Stimulated activated CD4-positive, alpha-beta T cell treated with anti-CD3 and anti-CD28 coated beads, Interleukin-4, amount 100 ng/mL, for 1 hour (primary cell): ENCODE results near the gene INPP5D.

Source experiments
- DNase-seq: peaks from one replicate; pipeline ENCODE4 v3.0.0-alpha.2; 2020

The INPP5D gene

DNA sequence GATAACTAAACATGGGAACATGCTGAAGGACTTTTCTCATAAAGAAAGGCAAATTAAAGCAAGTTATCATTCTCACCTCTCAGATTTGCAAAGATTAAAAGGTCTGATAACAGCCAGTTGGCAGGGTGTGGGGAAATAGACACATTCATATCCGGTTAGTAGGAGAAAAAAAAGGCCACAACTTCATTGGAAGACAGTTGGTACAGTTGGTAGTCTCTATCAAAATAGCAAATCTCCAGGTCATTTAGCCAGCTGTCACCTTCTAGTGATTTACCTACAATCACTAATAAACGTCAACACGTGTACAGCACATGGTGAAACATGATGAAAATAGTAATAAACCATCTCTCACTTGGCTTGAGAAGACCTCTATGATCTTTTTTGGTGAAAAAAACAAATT lies 16.6 kb downstream of the INPP5D start:
- DNase-seq, result no peak

DNA sequence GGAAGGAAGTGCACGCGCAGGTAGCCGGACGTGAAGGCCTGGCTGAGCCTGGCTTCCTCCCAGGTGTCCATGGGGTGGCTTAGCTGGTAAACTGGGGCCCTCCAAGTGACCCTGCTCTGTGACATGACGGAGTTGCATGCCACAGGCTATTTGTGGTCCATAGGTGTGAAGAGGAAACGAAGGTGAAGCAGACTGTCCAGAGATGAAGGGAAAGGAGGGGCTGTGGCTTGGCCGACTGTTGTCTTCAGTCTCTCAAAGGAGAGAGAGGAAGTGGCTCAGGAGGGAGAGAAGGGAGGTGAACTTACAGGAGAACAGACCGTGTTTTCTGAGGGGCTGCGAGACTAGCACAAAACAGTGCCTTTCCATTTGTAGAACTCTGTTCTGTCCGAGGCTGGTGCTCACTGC lies 19.3 kb downstream of the INPP5D start:
- DNase-seq, result no peak

GRCh38 chr2:233079953-233080835 lies 20.1 kb downstream of the INPP5D start:
- no peak for DNase-seq

DNA sequence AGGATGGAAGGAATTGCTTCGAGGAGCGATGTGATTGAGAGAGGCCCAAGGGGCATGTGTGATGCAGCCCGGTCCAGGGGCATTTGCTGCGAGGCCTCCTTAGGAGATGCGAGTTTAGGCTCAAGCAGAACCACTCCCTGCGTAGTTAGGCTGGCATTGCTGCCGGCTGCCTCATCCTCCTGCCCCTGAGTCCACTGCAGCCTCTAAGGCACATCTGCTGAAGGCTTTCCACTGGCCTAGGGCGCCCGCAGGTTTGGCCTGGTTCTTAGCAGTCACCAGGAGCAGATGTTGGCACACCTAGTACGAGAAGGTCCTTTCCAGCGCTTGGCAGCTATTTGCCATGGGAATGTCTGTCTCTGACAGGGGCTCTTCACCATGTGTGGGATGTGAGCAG lies 20.7 kb downstream of the INPP5D start:
- no peak for DNase-seq

DNA sequence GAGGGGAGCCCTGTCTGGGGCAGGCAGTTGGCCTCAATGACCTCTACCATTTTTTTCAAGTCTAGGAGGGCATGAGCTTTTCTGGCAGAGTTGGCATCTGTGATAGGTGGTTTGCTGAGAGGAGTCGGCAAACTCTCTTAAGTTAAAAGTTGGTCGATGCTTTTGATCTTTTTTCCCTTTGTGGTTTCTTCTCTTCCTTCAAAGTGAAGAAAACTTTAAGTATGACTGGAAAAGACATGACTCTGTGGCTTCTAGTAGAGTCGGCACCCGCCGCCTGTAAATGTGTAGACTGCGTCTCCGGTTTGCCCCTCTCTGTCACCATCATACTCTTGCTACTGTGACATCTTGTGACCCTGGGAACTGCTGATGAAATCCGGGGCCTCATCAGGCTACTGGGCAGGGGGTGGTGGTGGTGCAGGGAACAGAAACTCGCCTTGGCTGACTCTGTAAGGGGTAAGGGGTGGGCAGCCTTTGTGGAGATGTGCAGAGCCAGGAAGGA lies 21.1 kb downstream of the INPP5D start:
- peak; percentile 52 for DNase-seq

GRCh38 chr2:233081731-233082221 lies 21.6 kb downstream of the INPP5D start:
- no peak for DNase-seq

DNA sequence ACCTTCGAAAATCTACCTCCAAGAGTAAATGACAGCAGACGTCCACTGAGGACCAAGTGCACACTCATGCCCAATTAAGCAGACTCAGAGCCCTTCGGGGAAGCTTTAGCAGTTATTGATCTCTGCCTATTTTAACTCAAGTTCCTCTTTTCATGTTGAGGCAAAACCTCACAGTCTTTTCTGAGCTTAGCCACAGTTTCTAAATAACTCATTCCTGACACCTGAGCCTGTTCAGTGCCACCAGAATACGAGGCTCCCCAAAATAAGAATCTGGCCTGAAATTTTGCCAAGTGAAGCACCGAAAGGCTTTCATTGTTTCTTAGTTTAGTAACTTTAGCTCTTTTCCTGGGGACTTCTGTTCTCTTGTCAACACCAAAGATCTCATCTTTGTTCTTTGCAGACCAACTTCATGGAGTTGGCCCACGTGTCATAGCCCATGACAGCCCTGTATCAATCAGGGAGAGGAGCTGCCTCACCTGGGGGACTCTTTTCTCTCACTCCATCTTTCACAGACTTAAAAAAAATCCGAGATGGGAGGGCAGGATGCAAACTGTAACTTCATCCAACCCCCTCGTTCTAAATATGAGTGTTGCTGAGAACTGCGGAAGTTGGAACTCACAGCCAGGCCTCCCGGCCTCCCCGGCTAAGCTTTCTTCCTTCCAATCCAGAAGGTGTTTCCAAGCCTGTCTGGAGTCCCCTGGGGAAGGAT lies 22.2 kb downstream of the INPP5D start:
- DNase-seq, result no peak

GRCh38 chr2:233082931-233083755 lies 23.0 kb downstream of the INPP5D start:
- DNase-seq, result no peak

DNA sequence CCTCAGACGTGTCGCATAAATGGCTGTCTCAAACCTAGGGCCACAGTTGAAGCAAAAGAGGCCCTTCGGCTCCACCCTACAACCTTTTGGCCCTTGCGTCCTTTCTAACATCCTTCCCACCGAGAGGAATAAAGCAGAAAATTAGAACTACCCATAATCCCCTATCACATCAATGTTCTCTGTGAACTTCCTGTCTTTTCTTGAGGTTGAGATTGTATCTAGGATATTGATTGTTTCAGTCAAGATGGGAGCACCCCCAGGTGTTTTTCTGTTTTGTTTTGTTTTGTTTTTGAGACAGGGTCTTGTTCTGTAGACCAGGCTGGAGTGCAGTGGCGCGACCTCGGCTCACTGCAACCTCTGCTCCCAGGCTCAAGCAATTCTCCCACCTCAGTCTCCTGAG lies 23.6 kb downstream of the INPP5D start:
- DNase-seq, result no peak

DNA sequence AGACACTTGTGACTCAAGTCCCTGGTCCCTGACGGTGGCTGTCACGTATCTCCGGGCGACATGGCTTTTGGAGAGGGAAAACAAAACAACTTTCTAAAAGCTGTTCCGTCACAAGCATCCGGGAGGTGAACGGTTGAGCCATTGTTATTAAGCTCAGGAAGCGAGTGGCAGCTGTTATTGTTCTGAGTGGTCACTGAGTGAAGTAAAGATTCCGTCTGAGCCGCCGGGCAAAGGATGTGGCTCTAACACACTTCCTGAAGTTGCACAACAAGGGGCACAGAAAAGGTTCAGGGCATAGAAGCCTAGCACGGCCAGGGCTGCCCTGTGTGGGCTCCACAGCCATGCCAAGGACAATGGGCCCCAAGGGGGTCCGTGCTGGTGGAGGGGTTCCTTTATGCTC lies 24.3 kb downstream of the INPP5D start:
- DNase-seq, result no peak

- no peak for DNase-seq
These were observed 25.1 kb downstream of the INPP5D start for GRCh38 chr2:233085037-233085838.

GRCh38 chr2:233085839-233086150 lies 25.7 kb downstream of the INPP5D start:
- DNase-seq, result no peak

DNA sequence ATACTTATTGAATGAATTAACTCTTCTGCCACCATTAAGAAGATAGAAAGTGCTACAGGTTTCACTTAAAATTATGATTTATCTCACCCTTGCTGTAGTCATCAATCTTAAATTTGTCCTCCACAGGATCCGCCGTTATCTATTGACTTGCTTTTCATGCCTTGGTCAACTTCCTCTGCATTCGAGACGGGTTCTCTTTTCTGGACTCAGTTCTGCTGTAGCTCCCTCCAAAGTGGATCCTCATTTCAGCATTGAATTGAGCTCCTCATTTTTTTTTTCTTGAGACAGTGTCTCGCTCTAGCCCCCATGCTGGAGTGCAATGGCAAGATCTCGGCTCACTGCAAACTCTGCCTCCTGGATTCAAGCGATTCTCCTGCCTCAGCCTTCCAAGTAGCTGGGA lies 27.6 kb downstream of the INPP5D start:
- no peak for DNase-seq

GRCh38 chr2:233088972-233089345 lies 28.8 kb downstream of the INPP5D start:
- no peak for DNase-seq

GRCh38 chr2:233089851-233090250 lies 29.7 kb downstream of the INPP5D start:
- no peak for DNase-seq

- DNase-seq, result no peak
These were observed 30.7 kb downstream of the INPP5D start for GRCh38 chr2:233090879-233091278.

DNA sequence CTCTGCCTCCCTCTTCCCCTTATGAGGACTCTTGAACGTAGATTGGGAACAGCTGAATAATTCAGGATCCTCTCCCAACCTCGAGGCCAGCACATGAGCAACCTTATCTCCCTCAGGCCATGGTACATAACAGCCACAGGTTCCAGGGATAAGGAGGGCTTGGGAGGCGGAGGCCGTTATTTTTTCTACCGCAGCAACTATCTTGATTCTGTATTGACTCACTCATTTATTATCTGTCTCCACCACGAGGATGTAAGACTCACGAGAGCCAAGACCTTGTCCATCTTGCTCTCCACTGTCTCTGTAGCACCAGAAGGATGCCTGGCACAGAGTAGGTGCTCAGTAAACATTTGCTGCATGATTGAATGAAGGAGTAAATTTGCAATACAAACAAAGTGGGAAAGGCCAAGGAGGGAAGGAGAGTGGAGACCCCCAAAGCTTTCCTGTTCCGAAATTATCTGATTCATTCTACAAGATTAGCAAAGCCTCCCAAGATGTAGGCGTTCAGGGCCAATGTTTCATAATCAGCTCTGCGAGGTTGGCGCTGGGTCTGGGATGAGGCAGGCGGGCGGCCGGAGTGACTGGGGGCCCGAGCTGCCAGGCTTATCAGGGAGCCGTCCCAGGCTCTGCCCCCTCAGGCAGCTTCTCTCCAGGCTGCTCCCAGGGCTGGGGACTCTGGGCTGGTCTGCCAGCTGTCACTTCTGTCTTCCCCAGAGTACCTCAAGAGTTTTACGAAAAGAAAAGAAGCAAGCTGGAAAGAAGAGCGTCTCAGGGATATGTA lies 31.6 kb downstream of the INPP5D start:
- DNase-seq, result no peak

DNA sequence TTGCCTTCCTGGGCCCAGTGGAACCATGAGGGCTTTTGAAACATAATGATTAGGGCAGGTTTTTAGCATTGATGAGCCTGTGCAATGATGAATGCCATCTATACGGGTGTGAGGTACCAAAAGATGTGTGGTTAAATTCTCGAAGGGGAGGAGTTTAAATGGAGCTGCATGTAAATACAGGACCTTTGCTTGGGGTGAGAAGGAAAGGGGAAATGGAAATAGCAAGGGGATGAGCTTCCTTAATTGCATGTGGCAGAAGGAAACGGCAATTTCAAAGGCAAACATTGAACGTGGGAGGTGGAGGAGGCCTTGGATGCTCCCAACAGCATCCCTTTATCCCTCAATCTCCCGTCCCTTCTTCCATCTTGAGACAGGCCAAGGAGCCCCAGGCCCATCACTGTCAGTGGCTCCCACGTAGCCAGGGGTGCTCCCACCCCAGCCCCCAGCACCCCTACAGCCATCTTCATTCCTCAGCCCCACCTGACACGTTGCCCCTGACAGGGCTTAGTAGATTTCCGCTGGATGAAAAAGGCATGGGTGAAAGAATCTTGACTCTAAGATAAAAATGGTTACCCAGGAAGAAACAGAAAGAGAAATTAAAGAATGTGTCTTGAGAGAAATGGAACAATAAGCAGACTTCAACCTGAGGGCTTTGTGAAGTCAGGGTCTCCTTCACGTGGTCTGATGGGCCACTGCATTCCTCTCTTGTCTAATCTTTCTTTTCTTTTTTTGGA lies 32.5 kb downstream of the INPP5D start:
- no peak for DNase-seq

DNA sequence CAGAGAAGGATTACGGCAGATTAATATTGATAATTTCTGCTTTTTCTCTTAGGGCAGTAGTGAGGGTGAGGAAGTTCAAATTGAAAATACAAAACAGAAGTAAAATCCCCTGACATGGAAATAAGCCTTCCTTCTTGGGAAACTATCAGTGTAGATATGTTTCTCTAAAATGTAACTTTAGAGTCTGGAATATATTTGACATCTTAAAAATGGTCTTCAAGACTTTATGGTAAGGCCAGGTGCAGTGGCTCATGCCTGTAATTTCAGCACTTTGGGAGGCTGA lies 33.0 kb downstream of the INPP5D start:
- no peak for DNase-seq

GRCh38 chr2:233093721-233094120 lies 33.6 kb downstream of the INPP5D start:
- no peak for DNase-seq

- DNase-seq, result no peak
These were observed 34.5 kb downstream of the INPP5D start for GRCh38 chr2:233094614-233095013.
